22Rv1 (cell line): Measurements from ENCODE around the gene PPIAL4G.
A peak's percentile ranks its signal among the peaks of the same experiment; 100 is the strongest.
"Not testable (repeated sequence)": the region's sequence is repeated elsewhere in the genome, so short reads cannot be mapped to it uniquely, and the experiment has no call there.

Experiments used
- H3K27ac ChIP-seq: fragments of 450-650 bp; 2 replicates; pipeline ENCODE4 v1.5.1; 2017

PPIAL4G gene

GRCh38 chr1:148483029-148483428, at the start of gene PPIAL4G:
PPIAL4G (minus strand) TSS chr1:148483302; CDS start chr1:148483252, 50 bp downstream.
- not testable (repeated sequence) for H3K27ac ChIP-seq

- not testable (repeated sequence) for H3K27ac ChIP-seq
Measured at GRCh38 chr1:148532158-148532557, 49.1 kb upstream of the PPIAL4G start.

- peak overlapping the region; percentile 80 for H3K27ac ChIP-seq
Measured at GRCh38 chr1:148529101-148529567, 46.0 kb upstream of the PPIAL4G start.

GRCh38 chr1:148528591-148528990, 45.5 kb upstream of the PPIAL4G start:
- H3K27ac ChIP-seq = peak overlapping the region; percentile 80

GRCh38 chr1:148526587-148526986, 43.5 kb upstream of the PPIAL4G start:
- not testable (repeated sequence) for H3K27ac ChIP-seq

- peak overlapping the region; percentile 88 for H3K27ac ChIP-seq
Measured at GRCh38 chr1:148523205-148524144, 40.4 kb upstream of the PPIAL4G start.

- H3K27ac ChIP-seq = peak overlapping the region; percentile 88
Measured at GRCh38 chr1:148522561-148523204, 39.6 kb upstream of the PPIAL4G start.

- peak overlapping the region; percentile 88 for H3K27ac ChIP-seq
Measured at GRCh38 chr1:148522072-148522471, 39.0 kb upstream of the PPIAL4G start.

GRCh38 chr1:148514310-148514709, 31.2 kb upstream of the PPIAL4G start:
- H3K27ac ChIP-seq = not testable (repeated sequence)

GRCh38 chr1:148512571-148513184, 29.6 kb upstream of the PPIAL4G start:
- H3K27ac ChIP-seq = not testable (repeated sequence)

GRCh38 chr1:148493933-148494332, 10.8 kb upstream of the PPIAL4G start:
- H3K27ac ChIP-seq = not testable (repeated sequence)

- not testable (repeated sequence) for H3K27ac ChIP-seq
Measured at GRCh38 chr1:148481134-148481533, 2.0 kb downstream of the PPIAL4G start.

GRCh38 chr1:148459694-148460093, 23.4 kb downstream of the PPIAL4G start:
- H3K27ac ChIP-seq = not testable (repeated sequence)

- H3K27ac ChIP-seq = peak overlapping the region; percentile 38
Measured at GRCh38 chr1:148458901-148459581, 24.1 kb downstream of the PPIAL4G start.

- H3K27ac ChIP-seq = peak overlapping the region; percentile 38
Measured at GRCh38 chr1:148458398-148458797, 24.7 kb downstream of the PPIAL4G start.

- not testable (repeated sequence) for H3K27ac ChIP-seq
Measured at GRCh38 chr1:148452845-148453244, 30.3 kb downstream of the PPIAL4G start.

GRCh38 chr1:148439654-148440325, 43.3 kb downstream of the PPIAL4G start:
- not testable (repeated sequence) for H3K27ac ChIP-seq
